Measurements from ENCODE around the gene GNB1. TPM values are rescaled to one million over a fixed set of nuclear protein-coding genes. Genes with fewer than 3 reads are reported as not detected.

Gene GNB1
- total and polyA plus RNA-seq, 7 donors, result 119 to 197 (median 157) TPM

DNA sequence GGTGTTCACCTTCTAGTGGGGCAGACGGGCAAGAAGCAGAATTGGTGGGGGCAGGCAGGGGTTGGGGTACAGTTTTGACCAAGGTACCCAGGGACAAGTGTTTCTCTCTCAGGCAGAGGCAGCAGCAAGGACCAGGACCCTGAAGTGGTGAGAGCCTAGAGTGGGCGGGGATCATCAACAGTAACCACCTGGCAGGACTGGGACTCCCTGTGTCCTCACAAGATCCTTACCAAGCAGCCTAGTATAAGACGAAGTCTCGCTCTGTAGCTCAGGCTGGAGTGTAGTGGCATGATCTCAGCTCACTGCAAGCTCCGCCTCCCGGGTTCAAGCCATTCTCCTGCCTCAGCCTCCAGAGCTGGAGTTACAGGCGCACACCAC is 109.4 kb downstream of the GNB1 start:
- Histone ChIP-seq H3K4me3 (no peak overlapping the region), H3K36me3 (peaks cover under 1 to 21% (median 13%) of the 10 kb centered on the region in 4 donors), H3K27me3 (no peaks in the 10 kb centered on the region), H3K27ac (peak overlapping the region; percentile 61 to 91 (median 90)), H3K9me3 (no peaks in the 10 kb centered on the region), H3K4me1 (peaks cover 0 to 59% (median 48%) of the 10 kb centered on the region in 4 donors)
- intact Hi-C loops (cut with DNase I), result no loop called here
- DNase-seq, result no peak
- TF ChIP-seq POLR2AphosphoS5 (IDR thresholded peaks at IDR 0.05) (no peak), POLR2A (IDR thresholded peaks at IDR 0.05) (no peak), EP300 (IDR thresholded peaks at IDR 0.05) (no peak)
- TF ChIP-seq, protein P1, sequence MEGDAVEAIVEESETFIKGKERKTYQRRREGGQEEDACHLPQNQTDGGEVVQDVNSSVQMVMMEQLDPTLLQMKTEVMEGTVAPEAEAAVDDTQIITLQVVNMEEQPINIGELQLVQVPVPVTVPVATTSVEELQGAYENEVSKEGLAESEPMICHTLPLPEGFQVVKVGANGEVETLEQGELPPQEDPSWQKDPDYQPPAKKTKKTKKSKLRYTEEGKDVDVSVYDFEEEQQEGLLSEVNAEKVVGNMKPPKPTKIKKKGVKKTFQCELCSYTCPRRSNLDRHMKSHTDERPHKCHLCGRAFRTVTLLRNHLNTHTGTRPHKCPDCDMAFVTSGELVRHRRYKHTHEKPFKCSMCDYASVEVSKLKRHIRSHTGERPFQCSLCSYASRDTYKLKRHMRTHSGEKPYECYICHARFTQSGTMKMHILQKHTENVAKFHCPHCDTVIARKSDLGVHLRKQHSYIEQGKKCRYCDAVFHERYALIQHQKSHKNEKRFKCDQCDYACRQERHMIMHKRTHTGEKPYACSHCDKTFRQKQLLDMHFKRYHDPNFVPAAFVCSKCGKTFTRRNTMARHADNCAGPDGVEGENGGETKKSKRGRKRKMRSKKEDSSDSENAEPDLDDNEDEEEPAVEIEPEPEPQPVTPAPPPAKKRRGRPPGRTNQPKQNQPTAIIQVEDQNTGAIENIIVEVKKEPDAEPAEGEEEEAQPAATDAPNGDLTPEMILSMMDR (IDR thresholded peaks at IDR 0.05), result no peak
- WGBS, 2 donors, result 58 to 78% methylated on average over 7 of the region's 7 CpGs

DNA sequence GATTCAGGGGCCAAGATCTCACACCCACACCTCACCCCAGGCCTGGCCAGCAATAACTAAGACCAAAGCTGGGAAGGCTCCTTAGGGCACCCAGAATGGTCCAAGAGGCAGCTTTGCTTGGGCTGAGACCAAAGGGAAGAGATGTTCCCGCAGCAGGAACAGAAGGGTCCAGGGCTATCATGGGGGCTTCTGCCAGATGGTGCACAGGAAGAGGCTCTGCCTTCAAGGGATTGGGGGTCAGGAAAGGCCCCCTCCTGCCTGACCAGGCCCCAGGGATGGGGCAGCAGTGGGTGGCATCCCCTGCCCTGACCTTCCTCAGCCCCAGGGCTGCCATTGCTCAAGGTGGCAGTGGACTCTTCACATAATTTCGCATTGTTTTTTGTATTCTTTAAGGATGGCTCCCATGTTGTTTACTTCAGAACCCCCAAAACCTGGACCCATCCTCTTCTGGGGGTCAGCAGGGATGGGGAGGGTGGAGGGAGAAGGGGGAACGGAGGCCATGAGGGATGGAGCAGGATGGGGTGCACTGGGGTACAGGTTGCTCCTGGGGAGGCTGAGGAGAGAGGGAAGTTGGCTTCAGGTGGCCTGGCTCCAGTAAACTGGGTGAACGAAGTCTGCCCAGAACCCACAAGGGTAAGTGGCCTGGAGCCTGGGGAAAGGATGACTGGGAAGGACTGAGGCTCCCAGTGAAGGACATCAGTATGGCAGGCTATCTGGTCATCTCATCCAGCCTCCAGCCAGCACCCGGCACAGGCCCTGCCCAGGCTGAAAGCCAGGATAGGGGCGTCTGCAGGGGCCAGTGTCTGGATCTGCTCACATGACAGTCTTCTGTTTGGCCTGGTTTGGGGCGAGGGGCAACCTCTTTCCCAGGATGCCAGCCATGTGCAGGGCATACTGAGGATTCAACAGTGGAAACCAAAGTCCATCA is 110.0 kb downstream of the GNB1 start:
- intact Hi-C loops (cut with DNase I), result no loop called here

DNA sequence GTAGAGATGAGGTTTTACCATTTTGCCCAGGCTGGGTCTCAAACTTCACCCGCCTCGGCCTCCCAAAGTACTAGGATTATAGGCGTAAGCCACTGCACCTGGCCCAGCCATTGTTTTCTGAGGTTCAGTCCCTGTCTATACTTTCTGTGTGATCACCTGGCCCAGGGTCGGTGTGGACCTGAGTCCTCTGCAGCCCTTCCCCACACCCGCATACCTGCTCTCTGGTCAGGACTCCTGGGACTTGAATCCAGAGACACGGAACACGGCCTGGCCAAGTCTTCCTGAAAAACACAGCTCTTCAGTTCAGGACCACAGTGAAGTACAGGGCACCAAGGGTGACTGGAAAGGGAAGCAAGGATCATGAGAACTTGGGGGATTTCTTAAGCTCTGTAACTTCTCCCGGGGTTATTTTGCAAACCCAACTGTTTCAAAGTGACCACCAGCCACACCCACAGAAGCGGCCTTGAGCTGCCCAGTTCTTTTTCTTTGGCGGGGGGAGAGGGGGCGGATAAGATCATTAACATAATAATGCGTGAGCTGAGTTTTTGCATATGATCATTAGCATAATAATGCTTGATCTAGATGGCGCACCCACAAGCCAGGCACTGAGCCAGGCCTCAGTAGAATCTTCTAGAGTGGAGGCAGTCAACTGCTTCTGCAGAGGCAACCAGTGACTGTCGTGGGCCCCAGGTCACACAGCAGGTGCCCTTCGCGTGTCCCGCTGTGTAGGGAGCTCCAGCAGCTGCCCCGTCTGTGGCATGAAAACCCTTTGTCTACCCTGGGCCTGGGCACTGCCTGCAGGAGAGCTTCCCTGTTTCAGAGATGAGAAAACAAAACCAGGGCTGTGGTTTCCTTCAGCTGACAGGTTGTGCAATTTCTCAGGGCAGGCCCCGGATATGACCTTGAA is 110.9 kb downstream of the GNB1 start:
- Histone ChIP-seq H3K9me3 (no peaks in the 10 kb centered on the region), H3K36me3 (peaks cover 0 to 6% (median 2%) of the 10 kb centered on the region in 4 donors), H3K27ac (peak overlapping the region; percentile 90 to 91 (median 91)), H3K4me3 (peak overlapping the region in 2 of 4 donors; percentile 93 to 98), H3K4me1 (peaks cover 0 to 73% (median 64%) of the 10 kb centered on the region in 4 donors), H3K27me3 (no peaks in the 10 kb centered on the region)
- TF ChIP-seq, protein P1 (IDR thresholded peaks at IDR 0.05), result no peak
- TF ChIP-seq POLR2A (IDR thresholded peaks at IDR 0.05) (no peak), POLR2AphosphoS5 (IDR thresholded peaks at IDR 0.05) (peak in 3 of 4 donors; percentile 14 to 20 (median 19)), EP300 (IDR thresholded peaks at IDR 0.05) (no peak)
- no peak for DNase-seq
- 37 to 44% methylated on average over 19 of the region's 19 CpGs for WGBS, 2 donors
- intact Hi-C loops (cut with DNase I), result loop anchor here (2.0 kb wide), 2 partner anchors 111 to 129 kb away; partner anchors contain the start of gene GNB1

More for the DNA sequence above, 110.0 kb downstream of the GNB1 start:
- no peak overlapping the region for H3K4me3 ChIP-seq
- peaks cover 0 to 15% (median 7%) of the 10 kb centered on the region in 4 donors for H3K36me3 ChIP-seq
- no peak for TF ChIP-seq EP300 (IDR thresholded peaks at IDR 0.05)
- TF ChIP-seq POLR2AphosphoS5 (IDR thresholded peaks at IDR 0.05), result no peak
- H3K9me3 ChIP-seq, result no peaks in the 10 kb centered on the region
- no peak for DNase-seq
- H3K27me3 ChIP-seq, result no peaks in the 10 kb centered on the region
- H3K4me1 ChIP-seq, result peaks cover 0 to 66% (median 55%) of the 10 kb centered on the region in 4 donors
- whole genome bisulfite sequencing, 2 donors, result 75 to 85% methylated on average over 7 of the region's 7 CpGs
- peak overlapping the region; percentile 38 to 91 (median 90) for H3K27ac ChIP-seq

DNA sequence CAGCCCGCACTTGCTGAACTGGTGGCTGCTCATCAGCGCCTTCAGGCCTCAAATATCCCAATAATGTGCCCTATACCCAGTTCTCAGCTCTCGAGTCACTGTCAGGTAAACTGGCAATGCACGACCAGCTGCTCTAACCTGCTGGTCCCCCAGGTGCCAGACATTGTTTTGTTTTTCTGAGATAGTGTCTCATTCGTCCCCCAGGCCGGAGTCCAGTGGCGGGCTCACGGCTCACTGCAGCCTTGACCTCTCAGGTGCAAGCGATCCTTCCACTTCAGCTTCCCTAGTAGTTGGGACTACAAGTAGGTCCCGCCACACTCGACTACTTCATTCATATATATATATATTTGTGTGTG is 111.6 kb downstream of the GNB1 start:
- peak overlapping the region; percentile 90 to 91 (median 91) for H3K27ac ChIP-seq
- no peaks in the 10 kb centered on the region for H3K9me3 ChIP-seq
- H3K27me3 ChIP-seq, result no peaks in the 10 kb centered on the region
- intact Hi-C loops (cut with DNase I), result loop anchor here (2.0 kb wide), 2 partner anchors 112 to 130 kb away; partner anchors contain the start of gene GNB1
- WGBS, 2 donors, result 41 to 49% methylated on average over 11 of the region's 11 CpGs
- no peak for DNase-seq
- no peaks in the 10 kb centered on the region for H3K36me3 ChIP-seq
- no peak for TF ChIP-seq POLR2A (IDR thresholded peaks at IDR 0.05)
- peaks cover 0 to 78% (median 68%) of the 10 kb centered on the region in 4 donors for H3K4me1 ChIP-seq
- peak overlapping the region in 3 of 4 donors; percentile 83 to 98 (median 93) for H3K4me3 ChIP-seq

DNA sequence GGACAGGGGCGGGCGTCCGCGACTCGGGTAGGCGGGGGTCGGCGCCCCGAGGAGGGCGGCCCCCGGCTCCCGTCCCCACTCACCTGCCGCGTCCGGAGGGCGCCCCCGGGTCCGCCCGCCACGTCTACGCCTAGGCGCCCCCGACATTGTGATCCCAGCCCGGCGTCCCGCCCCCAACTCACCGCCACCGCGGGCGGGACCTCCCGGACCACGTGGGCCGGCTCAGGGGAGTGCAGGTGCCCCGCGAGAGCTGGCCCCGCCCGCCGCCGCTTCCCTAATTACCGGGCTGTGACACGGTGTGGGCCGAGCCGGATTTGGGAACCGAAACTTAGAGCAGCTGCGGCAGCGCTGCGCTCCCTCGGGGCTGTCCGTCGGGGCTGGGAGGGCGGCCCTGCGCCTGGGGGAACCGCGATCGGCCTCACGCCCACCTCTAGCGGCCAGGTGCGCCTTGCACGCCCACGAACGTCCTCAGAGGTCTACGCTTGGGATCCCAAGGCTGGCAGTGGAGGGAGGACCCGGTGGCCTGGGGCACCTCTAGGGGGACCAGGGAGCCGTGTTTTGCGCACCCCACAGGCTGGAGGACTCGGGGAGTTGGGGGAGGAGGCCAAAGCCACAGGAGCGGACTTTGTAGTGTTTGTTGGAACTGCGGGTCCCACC is 112.1 kb downstream of the GNB1 start:
- no peaks in the 10 kb centered on the region for H3K36me3 ChIP-seq
- H3K4me1 ChIP-seq, result peaks cover 0 to 78% (median 68%) of the 10 kb centered on the region in 4 donors
- intact Hi-C loops (cut with DNase I), result loop anchor here (2.0 kb wide), 2 partner anchors 112 to 130 kb away; partner anchors contain the start of gene GNB1
- no peaks in the 10 kb centered on the region for H3K9me3 ChIP-seq
- H3K27ac ChIP-seq, result peak overlapping the region; percentile 90 to 91 (median 91)
- WGBS, 2 donors, result 1% methylated on average over 68 of the region's 68 CpGs
- no peaks in the 10 kb centered on the region for H3K27me3 ChIP-seq
- peak overlapping the region; percentile 34 to 98 (median 88) for H3K4me3 ChIP-seq
- TF ChIP-seq, protein P1 (IDR thresholded peaks at IDR 0.05), result no peak
- TF ChIP-seq POLR2AphosphoS5 (IDR thresholded peaks at IDR 0.05), result peak in 3 of 4 donors; percentile 7 to 48 (median 34)
- TF ChIP-seq POLR2A (IDR thresholded peaks at IDR 0.05), result no peak
- TF ChIP-seq EP300 (IDR thresholded peaks at IDR 0.05), result no peak
- DNase-seq, result peak; percentile 84

Data from sigmoid colon (tissue), 7 donors.